H1 (cell line): ENCODE data around the gene ATXN7. TPM values are rescaled to one million over a fixed set of nuclear protein-coding genes. Genes with fewer than 3 reads are reported as not detected.

ENCODE experiments used
- CTCF ChIA-PET: fragments of 300-600 bp; sonication (Branson Sonifier 250); formaldehyde crosslinking; loops from one replicate; lab custom pipeline; 2021; ENCODE audit not compliant: partially characterized antibody; lab: Charles Lee
- POLR2A ChIA-PET: fragments of 300-600 bp; sonication (Branson Sonifier 250); formaldehyde crosslinking; loops from one replicate; lab custom pipeline; 2021; ENCODE audit warnings: inconsistent platforms; ENCODE audit not compliant: partially characterized antibody; lab: Charles Lee
- DNase-seq, 2 experiments: peaks; one replicate each; pipeline versions ENCODE4 v3.0.0 to v3.0.0-alpha.2; 2010 to 2022; ENCODE audit warnings: low spot score in 2 of 2, low read depth in 1 of 2, mixed read lengths in 1 of 2
- FAIRE-seq: peaks from 2 replicates; lab custom pipeline; 2011; peaks lifted over from hg19 to GRCh38; lab: Jason Lieb, UNC
- H2AFZ ChIP-seq: 2 replicates; pipeline ENCODE4 v1.8.1; 2012; ENCODE audit warnings: low read length, inconsistent platforms
- H2AK5ac ChIP-seq: 2 replicates; pipeline ENCODE4 v1.6.1; 2013; ENCODE audit warnings: low read depth, low read length
- H2BK120ac ChIP-seq: replicated peaks from 2 replicates; pipeline ENCODE3; 2013; ENCODE audit warnings: low read depth, low read length, inconsistent platforms
- H2BK12ac ChIP-seq: 2 replicates; pipeline ENCODE4 v1.6.1; 2013; ENCODE audit warnings: low read depth, low read length
- H2BK15ac ChIP-seq: 2 replicates; pipeline ENCODE4 v1.6.1; 2013; ENCODE audit warnings: low read length
- H2BK20ac ChIP-seq: 2 replicates; pipeline ENCODE4 v1.6.1; 2013; ENCODE audit warnings: low read length
- H2BK5ac ChIP-seq: 2 replicates; pipeline ENCODE4 v1.6.1; 2013; ENCODE audit warnings: low read depth, low read length
- H3K14ac ChIP-seq: 2 replicates; pipeline ENCODE4 v1.6.1; 2013; ENCODE audit warnings: inconsistent platforms; ENCODE audit not compliant: insufficient read length
- H3K18ac ChIP-seq: 2 replicates; pipeline ENCODE4 v1.6.1; 2013; ENCODE audit warnings: low read length; ENCODE audit errors: extremely low read depth
- H3K23ac ChIP-seq: 2 replicates; pipeline ENCODE4 v1.6.1; 2013; ENCODE audit warnings: inconsistent platforms; ENCODE audit not compliant: insufficient read length
- H3K23me2 ChIP-seq: 2 replicates; pipeline ENCODE4 v1.6.1; 2013; ENCODE audit warnings: low read depth, low read length
- H3K27ac ChIP-seq: 2 replicates; pipeline ENCODE4 v1.6.1; 2011; ENCODE audit warnings: low read depth, low read length, inconsistent platforms
- H3K27me3 ChIP-seq, 4 experiments: replicated peaks in 1 of 4; 1 replicate in 1 of 4; 2 replicates in 3 of 4; pipeline versions ENCODE4 v1.6.1 to v1.8.1; 2011 to 2013; ENCODE audit warnings: low read length in 3 of 4, mild to moderate bottlenecking in 3 of 4, inconsistent platforms in 2 of 4, mixed read lengths in 2 of 4, moderate library complexity in 1 of 4; ENCODE audit not compliant: control insufficient read depth in 3 of 4, insufficient read depth in 3 of 4; ENCODE audit errors: extremely low read depth in 1 of 4
- H3K36me3 ChIP-seq, 4 experiments: 2 replicates each; pipeline versions ENCODE4 v1.6.1 to v1.8.1; 2011 to 2013; ENCODE audit warnings: mild to moderate bottlenecking in 4 of 4, low read length in 3 of 4, moderate library complexity in 2 of 4, control low read depth in 1 of 4, inconsistent platforms in 1 of 4; ENCODE audit not compliant: insufficient read depth in 4 of 4, control insufficient read depth in 2 of 4
- H3K4ac ChIP-seq: replicated peaks from 2 replicates; pipeline ENCODE3; 2013; ENCODE audit warnings: low read length, low read depth, mixed read lengths, inconsistent platforms; ENCODE audit not compliant: insufficient read length
- H3K4me1 ChIP-seq, 4 experiments: replicated peaks in 1 of 4; 1 replicate in 1 of 4; 2 replicates in 3 of 4; pipeline versions ENCODE4 v1.6.1 to v1.8.1; 2011 to 2013; ENCODE audit warnings: low read length in 3 of 4, inconsistent platforms in 2 of 4, mixed read lengths in 1 of 4; ENCODE audit not compliant: insufficient read depth in 4 of 4, control insufficient read depth in 3 of 4
- H3K4me2 ChIP-seq, 2 experiments: 2 replicates each; pipeline versions ENCODE4 v1.6.1 to v1.8.1; 2011 to 2013; ENCODE audit warnings: low read depth in 2 of 2, low read length in 2 of 2, control low read depth in 1 of 2, inconsistent platforms in 1 of 2, mild to moderate bottlenecking in 1 of 2; ENCODE audit not compliant: insufficient read depth in 1 of 2
- H3K4me3 ChIP-seq, 4 experiments: fragments of 200-600, 300-600 bp in 1 of 4; sonication (generic), shearing (Covaris generic), sonication (Bioruptor Twin) in 1 of 4; 2 replicates each; pipeline versions ENCODE4 v1.5.1 to v1.8.1; 2011 to 2016; ENCODE audit warnings: low read length in 4 of 4, low read depth in 3 of 4, control low read depth in 2 of 4, inconsistent platforms in 2 of 4, mild to moderate bottlenecking in 2 of 4, mixed read lengths in 1 of 4, moderate library complexity in 1 of 4; ENCODE audit not compliant: insufficient read depth in 2 of 4; ENCODE audit errors: extremely low read depth in 1 of 4
- H3K56ac ChIP-seq: replicated peaks from 2 replicates; pipeline ENCODE3; 2013; ENCODE audit warnings: low read depth, mild to moderate bottlenecking, mixed read lengths, low read length, inconsistent platforms; ENCODE audit not compliant: insufficient read length
- H3K79me1 ChIP-seq: 2 replicates; pipeline ENCODE4 v1.6.1; 2013; ENCODE audit warnings: low read depth, low read length, control low read depth
- H3K79me2 ChIP-seq, 2 experiments: 2 replicates each; pipeline versions ENCODE4 v1.6.1 to v1.8.1; 2012 to 2013; ENCODE audit warnings: low read length in 2 of 2, mild to moderate bottlenecking in 2 of 2, inconsistent platforms in 1 of 2; ENCODE audit not compliant: insufficient read depth in 2 of 2, control insufficient read depth in 1 of 2
- H3K9ac ChIP-seq, 4 experiments: replicated peaks in 1 of 4; 1 replicate in 1 of 4; 2 replicates in 3 of 4; pipeline versions ENCODE4 v1.6.1 to v1.8.1; 2011 to 2013; ENCODE audit warnings: low read depth in 3 of 4, low read length in 3 of 4, control low read depth in 2 of 4, mild to moderate bottlenecking in 2 of 4, moderate library complexity in 2 of 4, inconsistent platforms in 1 of 4; ENCODE audit errors: extremely low read depth in 1 of 4
- H3K9me3 ChIP-seq, 2 experiments: 2 replicates each; pipeline versions ENCODE4 v1.6.1 to v1.8.1; 2012 to 2013; ENCODE audit warnings: mild to moderate bottlenecking in 2 of 2, moderate library complexity in 2 of 2, control low read depth in 1 of 2, inconsistent platforms in 1 of 2, low read depth in 1 of 2, low read length in 1 of 2, mixed read lengths in 1 of 2; ENCODE audit not compliant: insufficient read depth in 2 of 2
- H4K20me1 ChIP-seq, 2 experiments: replicated peaks in 1 of 2; 2 replicates each; pipeline versions ENCODE3 to v1.8.1; 2011 to 2013; ENCODE audit warnings: inconsistent platforms in 2 of 2, low read length in 2 of 2, mild to moderate bottlenecking in 1 of 2; ENCODE audit not compliant: insufficient read depth in 2 of 2, control insufficient read depth in 1 of 2
- H4K5ac ChIP-seq: 2 replicates; pipeline ENCODE4 v1.6.1; 2013; ENCODE audit warnings: low read length, low read depth, mixed read lengths, inconsistent platforms; ENCODE audit not compliant: insufficient read length
- H4K8ac ChIP-seq: 2 replicates; pipeline ENCODE4 v1.8.0; 2013; ENCODE audit warnings: mild to moderate bottlenecking, moderate library complexity, low read length, inconsistent platforms; ENCODE audit not compliant: insufficient read depth; ENCODE audit errors: extremely low read depth
- H4K91ac ChIP-seq: replicated peaks from 2 replicates; pipeline ENCODE3; 2013; ENCODE audit warnings: low read length, mixed read lengths, inconsistent platforms; ENCODE audit not compliant: insufficient read length
- BCL11A ChIP-seq, 2 experiments: IDR thresholded peaks; one replicate each; pipeline ENCODE4 v1.6.1; 2011; ENCODE audit warnings: low read depth in 2 of 2, low read length in 2 of 2, mild to moderate bottlenecking in 2 of 2
- CBX8 ChIP-seq: fragments of 300-800, 300-1000 bp; sonication (generic); IDR thresholded peaks from 2 replicates; pipeline ENCODE4 v1.7.1; 2016; ENCODE audit warnings: low read depth, low read length, borderline replicate concordance
- CHD2 ChIP-seq: IDR thresholded peaks from 2 replicates; pipeline ENCODE4 v1.6.1; 2012; ENCODE audit warnings: low read length, improper control_type of control experiment
- E2F6 ChIP-seq: IDR thresholded peaks from 2 replicates; pipeline ENCODE4 v1.6.1; 2012; ENCODE audit warnings: inconsistent platforms
- KDM4A ChIP-seq: IDR thresholded peaks from one replicate; pipeline ENCODE4 v1.7.1; 2012; ENCODE audit warnings: low read depth, mild to moderate bottlenecking, moderate library complexity, low read length, inconsistent platforms; ENCODE audit not compliant: severe bottlenecking
- NANOG ChIP-seq: IDR thresholded peaks from 2 replicates; pipeline ENCODE4 v1.6.1; 2011; ENCODE audit warnings: low read length, low read depth, mild to moderate bottlenecking, inconsistent platforms; ENCODE audit not compliant: insufficient read depth, poor library complexity, severe bottlenecking
- RAD21 ChIP-seq, 2 experiments: IDR thresholded peaks in 1 of 2; conservative IDR thresholded peaks in 1 of 2; 2 replicates each; pipeline ENCODE4 v1.6.1; 2011; ENCODE audit warnings: low read depth in 2 of 2, low read length in 2 of 2, improper control_type of control experiment in 1 of 2, inconsistent platforms in 1 of 2, mild to moderate bottlenecking in 1 of 2, moderate library complexity in 1 of 2
- RBBP5 ChIP-seq: IDR thresholded peaks from 2 replicates; pipeline ENCODE4 v1.7.1; 2012; ENCODE audit warnings: low read depth, mild to moderate bottlenecking, inconsistent platforms, low read length, moderate library complexity, borderline replicate concordance
- SP2 ChIP-seq: IDR thresholded peaks from 2 replicates; pipeline ENCODE4 v1.6.1; 2012; ENCODE audit warnings: mild to moderate bottlenecking, low read length, inconsistent platforms
- SRF ChIP-seq: IDR thresholded peaks from 2 replicates; pipeline ENCODE4 v1.6.1; 2011; ENCODE audit warnings: mild to moderate bottlenecking, low read depth, low read length, moderate library complexity
- TBP ChIP-seq: IDR thresholded peaks from 2 replicates; pipeline ENCODE4 v1.6.1; 2011; ENCODE audit warnings: low read depth, low read length, improper control_type of control experiment
- WGBS, 2 experiments: shearing (Covaris generic) in 1 of 2; methylation state at CpG; one replicate each; pipeline versions ENCODE4 v1.1.6 to v1.1.7; 2013 to 2015; ENCODE audit warnings: low lambda C conversion rate in 2 of 2, mixed read lengths in 2 of 2, inconsistent platforms in 1 of 2, low coverage in 1 of 2, missing lambda C conversion rate in 1 of 2; ENCODE audit not compliant: insufficient replicate concordance in 2 of 2, insufficient coverage in 1 of 2, insufficient read length in 1 of 2; ENCODE audit errors: extremely low coverage in 1 of 2, missing lambda C conversion rate in 1 of 2; 5-methylcytosine and 5-hydroxymethylcytosine counted together
- polyA plus RNA-seq, 7 experiments: library from polyadenylated mRNA; depleted of rRNA in 3 of 7; stranded (reverse) in 5 of 7; unstranded in 2 of 7; fragments of >200 nt in 5 of 7; fragments of 200-250 nt in 2 of 7; gene quantifications; 1 replicate in 5 of 7; 2 replicates in 1 of 7; 4 replicates in 1 of 7; pipeline versions ENCODE4 v1.2.1 to v1.2.3, GENCODE V29; 2011 to 2013; ENCODE audit warnings: missing spikeins in 2 of 7, mixed read lengths in 2 of 7
- total RNA-seq: library from RNA; stranded (reverse); fragmentation: NEBNext Ultra II Directional; extraction: Animal tissue kit (Norgen Biotek cat#: 25700); gene quantifications from 2 replicates; pipeline ENCODE4 v1.2.1, GENCODE V29; 2021
- TF ChIP-seq, protein P1 (sequence below): IDR thresholded peaks from 2 replicates; pipeline ENCODE4 v1.6.1; 2011; ENCODE audit warnings: low read length, improper control_type of control experiment

ATXN7 gene
- total and polyA plus RNA-seq, 2 of the 8 experiments (the other 6 are each of a cell fraction or from before 2014, with no cell fraction given): 15.5 to 16.8 TPM

DNA sequence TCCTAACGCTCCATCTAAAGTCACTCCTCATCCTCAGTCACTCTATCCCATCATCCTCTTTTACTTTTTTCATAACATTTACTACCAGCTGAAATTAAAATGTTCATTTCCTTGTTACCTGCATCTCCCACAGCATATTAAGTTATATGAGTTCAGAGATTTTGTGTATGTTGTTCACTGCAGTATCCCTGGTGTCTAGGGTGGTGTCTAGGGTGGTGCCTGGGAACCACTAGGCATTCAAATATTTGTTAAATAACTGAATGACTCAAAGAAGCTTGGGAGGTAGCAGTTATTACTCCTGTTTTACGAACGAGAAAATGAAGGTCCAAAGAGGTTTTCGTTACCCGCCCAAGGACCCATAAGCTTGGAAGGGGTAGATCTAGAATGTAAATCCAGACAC is 46.4 kb upstream of the ATXN7 start:
- Histone ChIP-seq H3K9me3 (no peaks in the 10 kb centered on the region), H3K23ac (no peak overlapping the region), H2AK5ac (no peak overlapping the region), H3K4me1 (peaks cover 0 to 10% (median 3%) of the 10 kb centered on the region in 4 experiments; a peak in 2 of 7 replicates), H3K79me1 (no peaks in the 10 kb centered on the region), H3K27me3 (no peaks in the 10 kb centered on the region), H3K14ac (no peak overlapping the region), H2BK20ac (no peak overlapping the region), H2AFZ (no peak overlapping the region), H4K20me1 (no peaks in the 10 kb centered on the region), H4K8ac (no peak overlapping the region), H3K9ac (no peak overlapping the region), H4K91ac (no peak overlapping the region), H3K4ac (no peak overlapping the region), H3K4me2 (no peak overlapping the region), H2BK5ac (no peak overlapping the region), H2BK120ac (no peak overlapping the region), H3K27ac (no peak overlapping the region), H2BK15ac (no peak overlapping the region), H3K4me3 (no peak overlapping the region), H3K79me2 (no peaks in the 10 kb centered on the region), H4K5ac (no peak overlapping the region), H3K36me3 (no peaks in the 10 kb centered on the region), H2BK12ac (no peak overlapping the region), H3K23me2 (no peaks in the 10 kb centered on the region), H3K18ac (no peak overlapping the region), H3K56ac (no peak overlapping the region)
- WGBS, 2 experiments: 93% methylated on average over 5 of the region's 5 CpGs; no CpG with 5 or more reads in 1 of the 2 experiments
- ChIA-PET CTCF (interaction anchor here (0.6 to 5.0 kb wide), 18 partner anchors 12 to 1194 kb away, joined by 3 to 79 read pairs (median 4); no protein-coding TSS in a partner anchor), POLR2A (no interaction called here)
- FAIRE-seq (no peak), DNase-seq (no peak)
- no peak for TF ChIP-seq CBX8
- TF ChIP-seq, protein P1, sequence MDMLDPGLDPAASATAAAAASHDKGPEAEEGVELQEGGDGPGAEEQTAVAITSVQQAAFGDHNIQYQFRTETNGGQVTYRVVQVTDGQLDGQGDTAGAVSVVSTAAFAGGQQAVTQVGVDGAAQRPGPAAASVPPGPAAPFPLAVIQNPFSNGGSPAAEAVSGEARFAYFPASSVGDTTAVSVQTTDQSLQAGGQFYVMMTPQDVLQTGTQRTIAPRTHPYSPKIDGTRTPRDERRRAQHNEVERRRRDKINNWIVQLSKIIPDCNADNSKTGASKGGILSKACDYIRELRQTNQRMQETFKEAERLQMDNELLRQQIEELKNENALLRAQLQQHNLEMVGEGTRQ: no peak
- no peak for TF ChIP-seq BCL11A (IDR thresholded peaks at IDR 0.05; ENCODE audit: low read depth in 2 of 2, low read length in 2 of 2)
- no peak for TF ChIP-seq SRF
- TF ChIP-seq NANOG: no peak
- TF ChIP-seq RBBP5: no peak
- no peak for TF ChIP-seq TBP
- no peak for TF ChIP-seq CHD2
- no peak for TF ChIP-seq E2F6
- no peak for TF ChIP-seq RAD21 (IDR thresholded peaks at IDR 0.05 in 1 of 2, conservative IDR thresholded peaks at IDR 0.05 in 1 of 2; ENCODE audit: low read depth in 2 of 2, low read length in 2 of 2)
- TF ChIP-seq KDM4A: no peak
- no peak for TF ChIP-seq SP2
